Epithelial cell of prostate (primary cell): Measurements from ENCODE around the gene NUB1.

Experiments used
- DNase-seq: peaks from one replicate; pipeline ENCODE4 v3.0.0-alpha.2; 2011; ENCODE audit warnings: low read depth, low spot score
- H3K27ac ChIP-seq: fragments of 450-650 bp; 2 replicates; pipeline ENCODE4 v1.5.1; 2017; ENCODE audit warnings: mild to moderate bottlenecking

Gene NUB1

GRCh38 chr7:151415375-151416105 lies 73.9 kb downstream of the NUB1 start:
- DNase-seq = peak; percentile 88
- peak overlapping the region; percentile 10 for H3K27ac ChIP-seq

- peak overlapping the region; percentile 10 for H3K27ac ChIP-seq
- DNase-seq = no peak
Observed at GRCh38 chr7:151416112-151416940, 74.7 kb downstream of the NUB1 start.

GRCh38 chr7:151416941-151417315 lies 75.3 kb downstream of the NUB1 start:
- no peak for DNase-seq
- no peak overlapping the region for H3K27ac ChIP-seq

GRCh38 chr7:151420144-151420543 lies 78.5 kb downstream of the NUB1 start:
- no peak overlapping the region for H3K27ac ChIP-seq
- DNase-seq = no peak

- no peak for DNase-seq
- no peak overlapping the region for H3K27ac ChIP-seq
Observed at GRCh38 chr7:151422212-151422611, 80.6 kb downstream of the NUB1 start.

GRCh38 chr7:151423226-151423625 lies 81.6 kb downstream of the NUB1 start:
- H3K27ac ChIP-seq = no peak overlapping the region
- DNase-seq = no peak

GRCh38 chr7:151423936-151424335 lies 82.3 kb downstream of the NUB1 start:
- no peak overlapping the region for H3K27ac ChIP-seq
- DNase-seq = no peak

GRCh38 chr7:151424799-151425198 lies 83.2 kb downstream of the NUB1 start:
- DNase-seq = no peak
- H3K27ac ChIP-seq = no peak overlapping the region

- no peak overlapping the region for H3K27ac ChIP-seq
- no peak for DNase-seq
Observed at GRCh38 chr7:151425670-151426440, 84.2 kb downstream of the NUB1 start.

GRCh38 chr7:151426441-151426903 lies 84.9 kb downstream of the NUB1 start:
- H3K27ac ChIP-seq = no peak overlapping the region
- no peak for DNase-seq

- no peak for DNase-seq
- no peak overlapping the region for H3K27ac ChIP-seq
Observed at GRCh38 chr7:151426904-151427704, 85.5 kb downstream of the NUB1 start.

- DNase-seq = no peak
- H3K27ac ChIP-seq = no peak overlapping the region
Observed at GRCh38 chr7:151427705-151428377, 86.2 kb downstream of the NUB1 start.
